ENCODE data around the gene NXPH2.
"Not testable (repeated sequence)": the region's sequence is repeated elsewhere in the genome, so short reads cannot be mapped to it uniquely, and the experiment has no call there.

The NXPH2 gene

DNA sequence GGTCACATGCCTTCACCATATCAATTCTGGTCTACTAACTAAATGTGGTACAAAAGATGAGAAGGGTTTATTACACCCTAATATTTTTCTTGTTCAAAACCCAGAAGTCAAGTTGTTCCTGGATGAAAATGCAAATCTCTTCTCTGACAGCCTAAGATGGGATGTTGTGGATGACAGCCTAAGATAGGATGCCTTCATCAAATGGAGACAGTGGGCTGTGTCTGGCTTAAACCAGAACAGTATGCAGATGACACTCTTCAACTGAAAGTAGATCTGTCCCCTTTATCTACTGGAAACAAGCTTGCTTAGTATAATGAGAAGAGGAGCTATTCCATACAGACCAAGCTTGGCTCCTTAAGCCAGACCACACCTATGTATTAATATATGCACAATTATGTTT lies 17.7 kb downstream of the NXPH2 start:
- no peak for DNase-seq (ENCODE audit: extremely low spot score, insufficient read length, low read depth)
- no peak for FAIRE-seq

DNA sequence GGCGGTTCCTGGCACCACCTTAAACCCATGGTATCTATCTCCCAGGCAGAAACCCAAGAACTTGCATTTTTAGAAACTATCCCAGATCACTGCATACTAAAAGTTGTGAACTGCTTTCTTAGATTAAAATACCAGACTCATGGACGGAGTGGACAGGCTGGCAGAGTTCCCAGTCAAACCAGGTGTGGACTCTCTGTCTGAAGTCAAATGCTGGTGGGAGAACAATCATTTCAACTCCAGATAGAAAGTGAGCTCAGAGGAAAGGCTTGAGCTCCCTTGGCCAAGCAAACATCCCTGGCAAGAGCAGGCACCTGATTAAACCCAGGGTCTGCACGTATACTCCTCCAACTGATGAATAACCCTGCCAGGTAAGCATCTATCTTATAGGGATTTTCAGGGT lies 19.5 kb downstream of the NXPH2 start:
- no peak for FAIRE-seq
- DNase-seq (ENCODE audit: extremely low spot score, insufficient read length, low read depth) = no peak

DNA sequence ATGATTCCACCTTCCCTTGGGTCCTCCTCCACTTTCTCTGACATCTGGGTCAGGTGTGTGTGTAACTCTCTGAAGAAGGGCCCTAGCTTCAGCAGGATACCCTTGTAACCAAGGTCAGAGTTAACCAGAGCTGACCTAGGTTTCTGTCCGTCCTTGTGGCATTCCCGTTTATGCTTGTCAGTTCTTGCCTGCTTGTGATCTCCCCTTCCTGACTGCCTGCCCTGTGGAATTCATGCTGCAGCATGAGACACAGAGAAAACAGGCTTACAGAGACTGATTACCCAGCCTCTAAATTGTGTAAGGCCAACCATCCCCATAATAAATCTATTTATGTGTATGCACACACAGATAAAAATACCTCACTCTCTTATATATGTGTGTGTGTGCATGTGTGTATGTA lies 22.8 kb downstream of the NXPH2 start:
- FAIRE-seq (no peak), DNase-seq (ENCODE audit: extremely low spot score, insufficient read length, low read depth) (no peak)

DNA sequence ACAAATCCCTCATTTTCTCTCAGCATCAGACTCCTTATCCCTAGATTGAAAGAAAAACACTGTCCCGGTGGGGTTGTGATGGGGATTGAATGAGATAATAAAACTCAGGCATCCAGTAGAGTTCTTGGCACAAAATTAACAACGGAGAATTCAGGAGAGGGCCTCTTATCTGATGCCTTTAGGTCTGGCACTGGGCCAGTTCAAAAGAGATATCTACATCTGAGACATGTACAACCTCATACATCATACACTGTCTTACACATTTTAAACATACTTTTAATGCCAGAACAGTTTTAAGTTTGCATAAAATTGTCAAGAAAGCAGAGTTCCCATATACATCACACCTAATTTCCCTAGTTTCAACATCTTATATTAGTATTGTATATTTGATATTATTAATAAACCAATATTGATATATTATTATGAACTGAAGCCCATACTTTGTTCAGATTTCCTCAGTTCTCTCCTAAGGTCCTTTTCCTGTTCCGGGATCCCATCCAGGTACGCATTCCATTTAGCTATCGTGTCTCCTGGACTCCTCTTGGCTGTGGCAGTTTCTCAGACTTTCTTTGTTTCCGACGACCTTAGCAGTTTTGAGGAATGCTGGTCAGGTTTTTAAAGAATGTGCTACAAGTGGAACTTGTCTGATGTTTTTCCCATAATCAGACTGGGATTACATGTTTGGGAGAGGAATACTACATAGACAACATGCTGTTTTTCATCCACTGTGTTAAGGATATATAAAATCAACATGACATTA lies 27.8 kb downstream of the NXPH2 start:
- FAIRE-seq = no peak
- no peak for DNase-seq (ENCODE audit: extremely low spot score, insufficient read length, low read depth)

DNA sequence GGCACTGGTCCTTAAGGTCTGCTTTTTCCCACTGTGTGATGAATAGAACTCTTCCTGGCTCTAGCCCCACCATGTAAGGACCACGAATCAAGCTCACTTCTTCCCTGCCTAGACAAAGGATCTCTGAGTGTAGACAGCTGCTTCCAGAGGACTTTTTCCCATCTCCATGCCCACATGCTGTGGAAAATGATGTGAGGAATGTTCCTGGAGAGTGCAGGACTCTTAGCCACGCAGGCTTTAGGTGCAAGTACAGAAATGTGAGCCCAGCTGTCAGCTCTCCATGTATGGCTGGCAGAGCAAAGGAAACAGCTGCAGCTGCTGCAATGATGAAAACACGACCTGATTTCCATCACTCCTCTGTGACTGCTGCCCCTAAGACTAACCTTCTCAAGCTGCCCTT lies 35.5 kb downstream of the NXPH2 start:
- DNase-seq (ENCODE audit: extremely low spot score, insufficient read length, low read depth) (no peak), FAIRE-seq (no peak)

DNA sequence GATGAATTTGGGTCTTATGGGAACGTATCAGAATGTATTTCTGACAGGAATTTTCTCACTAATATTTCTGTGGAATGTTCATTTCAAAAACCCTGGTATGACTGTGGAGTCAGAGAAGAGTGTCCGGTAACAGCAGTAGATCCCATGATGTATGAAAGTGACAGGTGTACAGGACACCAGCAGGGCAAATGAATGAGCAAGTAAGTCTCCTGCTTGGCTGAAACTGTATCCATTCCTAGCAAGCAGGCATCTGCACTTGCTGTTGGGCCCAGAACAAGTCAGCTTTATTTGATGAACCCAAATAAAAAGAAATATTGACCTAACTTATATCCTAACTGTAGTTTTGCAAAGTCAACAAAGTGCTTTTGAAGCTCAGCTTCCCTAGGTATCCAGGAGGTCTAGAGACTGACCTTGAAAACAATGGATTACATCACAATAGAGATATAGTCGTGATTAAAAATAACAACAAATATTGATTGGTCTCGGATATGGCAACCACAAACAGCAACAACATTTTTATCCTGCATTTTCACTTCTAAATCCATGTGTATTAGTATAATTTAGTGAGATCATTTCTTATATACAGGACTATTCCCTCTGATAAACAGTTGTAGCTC lies 37.6 kb downstream of the NXPH2 start:
- DNase-seq (ENCODE audit: extremely low spot score, insufficient read length, low read depth) (no peak), FAIRE-seq (no peak)

DNA sequence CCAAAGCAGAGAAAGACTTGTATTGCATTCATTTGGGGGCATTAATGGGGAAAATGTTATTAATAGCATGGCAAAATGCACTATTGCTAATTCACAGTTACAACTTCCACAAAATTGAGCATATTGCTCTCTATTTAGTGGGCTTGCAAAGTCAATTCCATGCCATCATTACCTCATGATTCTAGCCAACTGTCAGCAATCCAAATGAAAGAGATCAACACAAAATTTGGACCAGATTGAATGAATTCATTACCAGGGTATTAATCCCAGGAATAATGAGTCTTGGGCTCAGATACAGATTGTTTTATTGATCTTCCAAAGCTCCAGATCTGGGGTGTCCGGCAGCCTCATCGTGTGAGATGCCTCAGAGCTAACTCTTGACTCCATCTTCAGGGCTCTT lies 38.3 kb downstream of the NXPH2 start:
- FAIRE-seq = no peak
- no peak for DNase-seq (ENCODE audit: extremely low spot score, insufficient read length, low read depth)

DNA sequence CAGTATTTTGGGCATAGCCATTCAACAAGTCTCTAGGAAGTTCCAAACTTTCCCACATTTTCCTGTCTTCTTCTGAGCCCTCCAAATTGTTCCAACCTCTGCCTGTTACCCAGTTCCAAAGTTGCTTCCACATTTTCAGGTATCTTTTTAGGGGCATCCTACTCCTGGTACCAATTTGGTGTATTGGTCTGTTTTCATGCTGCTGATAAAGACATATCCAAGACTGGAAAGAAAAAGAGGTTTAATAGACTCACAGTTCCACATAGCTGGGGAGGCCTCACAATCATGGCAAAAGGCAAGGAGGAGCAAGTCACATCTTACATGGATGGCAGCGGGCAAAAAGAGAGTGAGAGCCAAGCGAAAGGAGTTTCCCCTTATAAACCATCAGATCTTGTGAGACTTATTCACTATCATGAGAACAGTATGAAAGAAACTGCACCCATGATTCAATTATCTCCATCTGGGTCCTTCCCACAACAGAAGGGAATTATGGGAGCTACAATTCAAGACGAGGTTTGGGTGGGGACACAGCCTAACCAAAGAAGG lies 43.1 kb downstream of the NXPH2 start:
- DNase-seq (ENCODE audit: extremely low spot score, insufficient read length, low read depth); FAIRE-seq: not testable (repeated sequence)

DNA sequence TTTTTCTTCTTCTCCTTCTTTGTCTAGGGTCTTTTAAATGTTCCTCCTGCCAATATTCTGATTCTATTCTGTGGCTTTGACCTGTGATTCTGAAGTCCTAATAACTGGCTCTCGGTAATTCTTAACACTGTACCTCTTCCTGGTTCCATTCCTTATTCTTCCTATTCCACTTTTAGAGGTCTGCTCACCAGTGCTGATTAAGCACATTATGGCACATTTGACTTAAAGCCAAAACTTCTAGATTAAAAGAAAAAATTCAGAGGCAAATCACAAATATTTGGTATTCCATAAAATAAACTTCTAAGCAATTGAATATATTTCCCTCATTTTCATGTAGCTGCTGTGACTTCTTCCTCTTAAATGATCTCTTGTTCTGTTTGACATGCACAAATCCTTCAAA lies 47.5 kb downstream of the NXPH2 start:
- FAIRE-seq (no peak), DNase-seq (ENCODE audit: extremely low spot score, insufficient read length, low read depth) (no peak)

DNA sequence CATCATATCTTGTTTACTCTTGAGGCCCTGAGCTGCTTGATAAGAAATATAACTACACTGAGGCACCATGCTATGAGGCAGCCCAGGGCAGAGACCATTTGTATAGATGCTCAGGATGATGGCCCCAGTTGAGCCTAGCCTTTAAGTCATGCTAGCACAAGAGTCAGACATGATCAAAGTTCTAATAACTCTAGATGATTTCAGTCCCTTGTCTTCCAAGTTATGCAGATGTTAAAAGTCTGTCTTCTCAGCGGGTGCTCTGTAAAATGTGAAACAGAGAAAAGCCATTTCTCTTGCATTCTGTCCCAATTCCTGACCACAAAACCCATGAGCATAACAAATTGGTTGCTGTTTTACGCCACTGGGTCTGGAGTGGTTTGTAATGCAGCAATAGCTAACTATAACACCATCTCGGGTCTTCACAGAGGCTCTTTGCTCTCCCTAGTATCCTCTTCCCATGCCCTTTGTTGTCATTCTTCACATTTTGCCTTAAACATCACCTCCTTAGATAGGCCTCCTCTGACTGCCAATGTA lies 49.6 kb downstream of the NXPH2 start:
- FAIRE-seq = peak; percentile 56
- no peak for DNase-seq (ENCODE audit: extremely low spot score, insufficient read length, low read depth)

DNA sequence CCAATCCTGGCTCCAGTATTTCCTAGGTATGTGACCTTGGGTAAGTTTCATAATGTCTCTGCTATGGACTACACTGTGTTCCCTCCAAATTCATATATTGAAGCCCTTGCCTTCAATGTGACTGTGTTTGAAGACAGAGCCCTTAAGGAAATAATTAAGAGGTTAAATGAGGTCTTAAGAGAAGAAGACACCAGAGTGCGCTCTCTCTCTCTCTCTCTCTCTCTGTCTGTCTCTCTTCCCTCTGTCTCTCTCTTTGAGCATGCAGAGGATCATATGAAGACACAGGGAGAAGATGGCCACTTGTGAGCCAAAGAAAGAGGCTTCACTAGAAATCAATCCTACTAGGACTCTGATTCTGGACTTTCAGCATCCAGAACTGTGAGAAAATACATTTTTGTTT lies 52.2 kb downstream of the NXPH2 start:
- FAIRE-seq (no peak), DNase-seq (ENCODE audit: extremely low spot score, insufficient read length, low read depth) (no peak)

DNA sequence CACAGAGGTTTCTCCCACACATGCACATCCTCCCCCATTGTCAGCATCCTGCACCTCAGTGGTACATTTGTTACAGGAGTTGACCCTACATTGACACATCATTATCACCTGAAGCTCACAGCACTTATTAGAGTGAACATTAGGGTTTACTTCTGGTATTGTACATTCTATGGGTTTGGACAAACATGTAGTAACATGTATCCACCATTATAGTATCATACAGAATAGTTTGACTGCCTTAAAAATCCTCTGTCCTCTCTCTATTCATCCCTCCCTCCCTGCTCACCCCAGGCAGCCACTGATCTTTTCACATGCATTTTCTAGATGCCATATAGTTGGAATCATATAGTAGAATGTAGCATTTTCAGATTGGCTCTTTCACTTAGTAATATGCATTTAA lies 53.5 kb downstream of the NXPH2 start:
- no peak for FAIRE-seq
- no peak for DNase-seq (ENCODE audit: extremely low spot score, insufficient read length, low read depth)

DNA sequence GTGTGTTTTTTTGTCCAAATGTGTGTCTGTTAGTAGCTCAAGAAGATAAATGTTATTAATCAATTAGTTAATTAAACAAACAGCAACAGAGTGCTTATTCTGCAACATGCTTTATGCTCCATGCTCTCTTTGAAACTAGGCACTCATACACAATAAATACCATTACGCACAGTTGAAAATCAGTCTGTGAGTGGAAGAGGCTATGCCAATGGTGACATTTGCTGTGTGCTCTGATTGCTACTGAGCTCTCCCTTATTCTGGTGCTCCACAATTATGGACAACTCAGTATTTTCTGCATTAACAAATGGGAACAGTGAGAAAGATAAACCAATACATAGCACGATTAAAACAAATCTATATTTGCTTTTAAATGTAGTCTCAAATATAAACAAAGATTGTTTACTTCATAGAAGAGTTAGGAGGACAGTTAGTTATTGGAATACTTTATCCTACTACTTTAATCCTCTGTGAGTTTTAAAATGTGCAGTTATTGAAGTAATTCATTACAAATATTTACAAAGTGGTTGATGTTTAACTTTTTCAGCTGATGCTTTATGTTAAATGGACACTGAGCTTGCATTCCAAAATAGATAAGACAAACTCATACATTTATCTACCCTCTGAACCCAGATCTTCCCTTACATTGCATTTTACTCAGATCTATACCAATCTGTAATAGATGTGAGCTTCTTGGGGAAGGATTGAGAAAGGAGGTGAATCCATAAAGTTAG lies 55.3 kb downstream of the NXPH2 start:
- FAIRE-seq (no peak), DNase-seq (ENCODE audit: extremely low spot score, insufficient read length, low read depth) (no peak)

DNA sequence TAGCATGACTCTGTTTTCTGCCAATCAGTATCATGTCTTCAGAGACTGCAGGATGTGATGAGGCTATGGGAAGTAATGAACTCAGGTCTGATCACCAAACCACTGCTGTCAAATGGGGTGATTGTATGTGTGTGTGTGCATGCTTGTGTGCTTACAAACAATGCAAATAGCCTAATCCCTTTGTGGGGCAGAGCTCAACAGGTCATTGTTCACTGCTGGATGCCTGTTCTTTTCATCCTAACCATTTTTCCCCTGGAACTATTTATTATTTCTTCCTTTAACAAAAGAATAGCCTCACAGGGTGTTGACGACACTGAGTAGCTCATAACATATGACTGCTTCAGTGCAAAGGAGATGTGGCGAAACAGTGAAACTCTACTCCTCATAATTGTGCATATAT lies 55.9 kb downstream of the NXPH2 start:
- FAIRE-seq (no peak), DNase-seq (ENCODE audit: extremely low spot score, insufficient read length, low read depth) (no peak)

DNA sequence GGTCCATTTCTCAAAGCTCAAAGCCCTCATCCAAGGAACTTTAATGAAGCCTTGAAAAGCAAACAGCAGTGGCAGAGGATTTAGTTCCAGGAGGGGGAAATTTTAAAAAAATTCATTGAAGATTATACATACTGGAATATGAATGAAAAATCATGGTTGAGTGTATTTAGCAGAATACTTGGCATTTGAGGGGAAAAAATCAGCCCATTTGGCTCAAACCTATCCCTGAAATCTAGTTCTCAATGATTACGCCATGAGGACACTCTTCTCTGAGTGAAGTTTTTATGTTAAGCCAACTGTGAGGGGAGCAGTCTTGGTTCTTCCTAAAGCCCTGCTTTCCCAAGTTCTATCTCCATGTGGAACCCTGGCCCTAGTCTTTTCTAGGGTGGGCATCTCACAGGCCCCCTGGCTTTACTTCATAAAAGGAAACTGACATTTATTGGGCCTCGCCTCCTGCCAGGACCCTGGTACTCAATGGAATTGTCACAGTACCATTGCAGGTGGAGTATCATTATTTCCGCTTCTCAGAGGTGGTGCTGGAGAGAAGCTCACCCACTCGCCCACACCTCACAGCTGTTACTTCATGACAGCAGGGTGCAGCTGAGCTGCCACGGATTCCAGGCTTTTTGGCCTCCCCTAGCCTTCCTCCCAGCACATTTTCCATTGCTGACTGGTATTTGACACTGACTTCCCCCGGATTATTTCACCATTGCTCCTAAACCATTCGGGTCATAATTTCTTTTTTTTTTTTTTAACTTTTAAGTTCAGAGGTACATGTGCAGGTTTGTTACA lies 56.8 kb downstream of the NXPH2 start:
- FAIRE-seq = no peak
- DNase-seq (ENCODE audit: extremely low spot score, insufficient read length, low read depth) = no peak

DNA sequence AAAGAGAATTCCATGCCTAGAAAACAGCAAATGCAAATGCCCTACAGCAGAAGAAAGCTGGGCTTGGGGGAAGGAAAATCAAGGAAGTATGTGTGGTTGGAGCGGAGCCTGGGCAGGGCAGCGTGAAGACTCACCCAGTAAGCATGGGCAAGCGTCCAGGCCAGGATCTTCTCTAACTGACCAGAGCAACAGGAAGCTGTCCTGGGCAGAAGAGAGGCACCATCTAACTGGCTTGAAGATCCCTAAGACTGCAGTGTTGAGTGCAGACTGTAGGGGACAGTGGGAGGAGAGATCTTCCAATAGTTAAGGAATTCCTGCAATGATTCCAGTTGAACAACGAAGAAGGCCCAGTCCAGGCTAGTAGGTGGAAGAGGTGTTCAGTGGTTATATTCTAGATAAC lies 57.9 kb downstream of the NXPH2 start:
- FAIRE-seq (no peak), DNase-seq (ENCODE audit: extremely low spot score, insufficient read length, low read depth) (no peak)

DNA sequence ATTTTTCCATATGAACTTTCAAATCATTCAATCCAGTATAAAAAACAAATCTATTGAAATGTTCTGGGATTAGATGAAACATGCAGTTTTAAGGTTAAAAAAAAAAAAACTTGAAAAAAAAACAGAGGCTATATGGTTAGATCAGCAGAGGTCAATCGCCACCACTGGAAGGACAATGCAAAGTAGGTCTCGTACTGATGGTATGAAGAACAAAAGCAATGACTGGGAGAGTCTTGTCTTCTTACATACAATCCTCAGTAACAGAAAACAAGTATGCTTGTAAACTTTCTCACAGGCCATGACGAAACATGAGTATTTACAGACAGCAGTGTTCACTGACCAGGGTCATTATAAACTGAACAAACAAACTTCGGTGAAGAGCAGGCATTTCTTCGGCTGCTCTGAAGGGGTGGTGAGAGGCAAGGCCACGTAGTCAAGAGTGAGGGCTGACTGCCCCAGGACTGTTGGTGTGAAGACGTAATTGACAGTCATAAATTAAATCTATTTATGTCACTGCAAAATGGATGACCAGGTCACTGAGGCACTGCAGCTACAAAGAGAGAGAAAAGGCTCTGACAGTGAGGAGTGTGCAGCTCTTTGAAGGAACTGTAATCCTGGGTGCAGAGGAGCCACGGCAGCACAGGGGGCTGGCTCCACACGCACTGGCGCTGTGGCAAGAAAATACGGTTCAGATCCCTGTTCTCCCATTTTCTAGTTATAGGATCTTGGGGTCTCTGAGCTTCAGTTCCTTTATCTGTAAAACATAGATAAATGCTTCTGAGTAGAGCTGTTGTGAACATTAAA lies 60.0 kb downstream of the NXPH2 start:
- no peak for DNase-seq (ENCODE audit: extremely low spot score, insufficient read length, low read depth)
- FAIRE-seq = no peak

DNA sequence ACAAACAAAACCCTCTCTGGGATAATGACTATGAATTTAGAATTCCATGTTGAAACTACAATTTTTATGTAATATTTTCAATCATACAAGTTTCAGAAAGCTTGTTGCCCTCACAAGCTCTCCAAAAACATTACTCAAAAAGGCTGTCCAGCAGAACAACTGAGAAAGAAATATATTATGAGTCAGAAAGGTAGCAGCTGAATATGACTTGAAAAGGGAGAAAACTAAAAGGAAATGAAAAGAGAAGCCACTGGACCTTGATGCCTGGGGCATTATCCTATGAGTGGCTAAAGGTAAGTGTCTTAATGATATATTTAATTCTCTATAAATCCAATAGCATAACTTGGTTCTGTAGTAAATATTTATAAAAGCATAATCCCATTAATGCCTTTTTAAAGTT lies 61.8 kb downstream of the NXPH2 start:
- FAIRE-seq (no peak), DNase-seq (ENCODE audit: extremely low spot score, insufficient read length, low read depth) (no peak)

DNA sequence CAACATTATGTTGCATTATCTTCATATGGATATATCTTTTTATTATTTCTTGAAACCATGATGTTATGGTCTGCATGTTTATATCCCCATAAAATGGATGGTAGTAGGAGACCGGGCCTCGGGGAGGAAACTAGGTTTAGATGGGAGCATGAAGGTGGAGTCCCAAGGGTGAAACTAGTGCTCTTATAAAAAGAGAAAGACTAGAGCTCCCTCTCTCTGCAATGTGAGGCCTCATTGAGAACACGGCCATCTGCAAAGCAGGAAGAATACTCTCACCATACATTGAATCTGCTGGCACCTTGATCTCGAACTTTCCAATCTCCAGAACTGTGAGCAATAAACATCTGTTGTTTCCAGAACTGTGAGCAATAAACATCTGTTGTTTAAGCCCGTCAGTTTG lies 64.0 kb downstream of the NXPH2 start:
- peak; percentile 49 for FAIRE-seq
- no peak for DNase-seq (ENCODE audit: extremely low spot score, insufficient read length, low read depth)

Data from GM18507 (cell line).